H9 (cell line): ENCODE data around the gene SPRYD3. TPM values are rescaled to one million over a fixed set of nuclear protein-coding genes. Genes with fewer than 3 reads are reported as not detected.

Experiments
- DNase-seq: peaks from one replicate; pipeline ENCODE4 v3.0.0-alpha.2; 2017
- H2AFZ ChIP-seq: one replicate; pipeline ENCODE4 v1.6.1; 2013; ENCODE audit warnings: mild to moderate bottlenecking, low read length, control low read depth, moderate library complexity
- H2AK5ac ChIP-seq: 2 replicates; pipeline ENCODE4 v1.6.1; 2013; ENCODE audit warnings: low read length, control low read depth, mixed read lengths; ENCODE audit not compliant: insufficient read length
- H2BK120ac ChIP-seq: one replicate; pipeline ENCODE4 v1.6.1; 2013; ENCODE audit warnings: low read depth, mild to moderate bottlenecking, low read length, control low read depth, inconsistent platforms; ENCODE audit not compliant: poor library complexity, severe bottlenecking
- H2BK12ac ChIP-seq: 2 replicates; pipeline ENCODE4 v1.6.1; 2013; ENCODE audit warnings: low read length, control low read depth, mixed read lengths, low read depth; ENCODE audit not compliant: insufficient read length
- H2BK15ac ChIP-seq: 2 replicates; pipeline ENCODE4 v1.6.1; 2013; ENCODE audit warnings: low read depth, low read length, control low read depth
- H2BK20ac ChIP-seq: one replicate; pipeline ENCODE4 v1.6.1; 2013; ENCODE audit warnings: low read depth, mild to moderate bottlenecking, low read length, control low read depth, inconsistent platforms; ENCODE audit not compliant: poor library complexity, severe bottlenecking
- H2BK5ac ChIP-seq: 2 replicates; pipeline ENCODE4 v1.6.1; 2013; ENCODE audit warnings: low read length, control low read depth, mixed read lengths; ENCODE audit not compliant: insufficient read length
- H3K14ac ChIP-seq: 2 replicates; pipeline ENCODE4 v1.6.1; 2013; ENCODE audit warnings: low read length, control low read depth; ENCODE audit not compliant: insufficient read depth
- H3K18ac ChIP-seq: 2 replicates; pipeline ENCODE4 v1.6.1; 2013; ENCODE audit warnings: low read depth, mild to moderate bottlenecking, mixed read lengths, low read length, control low read depth; ENCODE audit not compliant: insufficient read length
- H3K23ac ChIP-seq: 2 replicates; pipeline ENCODE4 v1.6.1; 2013; ENCODE audit warnings: low read length, control low read depth, mixed read lengths, low read depth; ENCODE audit not compliant: insufficient read length
- H3K23me2 ChIP-seq: 2 replicates; pipeline ENCODE4 v1.6.1; 2013; ENCODE audit warnings: low read depth, mild to moderate bottlenecking, mixed read lengths, low read length, control low read depth; ENCODE audit not compliant: insufficient read length, poor library complexity, severe bottlenecking
- H3K27ac ChIP-seq: 2 replicates; pipeline ENCODE4 v1.5.1; 2013; ENCODE audit warnings: low read length, control low read depth, mixed read lengths, low read depth; ENCODE audit not compliant: insufficient read length
- H3K27me3 ChIP-seq: 2 replicates; pipeline ENCODE4 v1.6.1; 2013; ENCODE audit warnings: low read length, control low read depth, inconsistent platforms; ENCODE audit not compliant: insufficient read depth
- H3K4ac ChIP-seq: 2 replicates; pipeline ENCODE4 v1.6.1; 2013; ENCODE audit warnings: low read depth, mild to moderate bottlenecking, control low read depth, inconsistent platforms, low read length, moderate library complexity
- H3K4me1 ChIP-seq: 2 replicates; pipeline ENCODE4 v1.6.1; 2013; ENCODE audit warnings: low read length, control low read depth, inconsistent platforms; ENCODE audit not compliant: insufficient read depth
- H3K4me2 ChIP-seq: 2 replicates; pipeline ENCODE4 v1.6.1; 2013; ENCODE audit warnings: low read length, control low read depth, mixed read lengths; ENCODE audit not compliant: insufficient read length, insufficient read depth
- H3K56ac ChIP-seq: 2 replicates; pipeline ENCODE4 v1.6.1; 2013; ENCODE audit warnings: low read depth, mild to moderate bottlenecking, mixed read lengths, low read length, control low read depth; ENCODE audit not compliant: insufficient read length
- H3K79me1 ChIP-seq: 2 replicates; pipeline ENCODE4 v1.6.1; 2013; ENCODE audit warnings: low read depth, mild to moderate bottlenecking, moderate library complexity, low read length, control low read depth, inconsistent platforms; ENCODE audit not compliant: insufficient read depth, poor library complexity, severe bottlenecking
- H3K79me2 ChIP-seq: 2 replicates; pipeline ENCODE4 v1.6.1; 2013; ENCODE audit warnings: low read length, control low read depth, inconsistent platforms; ENCODE audit not compliant: insufficient read depth
- H3K9ac ChIP-seq: 2 replicates; pipeline ENCODE4 v1.6.1; 2013; ENCODE audit warnings: low read length, control low read depth, mixed read lengths; ENCODE audit not compliant: insufficient read length; ENCODE audit errors: extremely low read depth
- H3K9me3 ChIP-seq: one replicate; pipeline ENCODE4 v1.6.1; 2013; ENCODE audit warnings: low read depth, low read length, inconsistent platforms; ENCODE audit not compliant: control insufficient read depth
- H3T11ph ChIP-seq: one replicate; pipeline ENCODE4 v1.6.1; 2013; ENCODE audit warnings: mild to moderate bottlenecking, low read length, control low read depth, inconsistent platforms
- H4K20me1 ChIP-seq: one replicate; pipeline ENCODE4 v1.6.1; 2013; ENCODE audit not compliant: control insufficient read depth, insufficient read length, insufficient read depth
- H4K5ac ChIP-seq: 2 replicates; pipeline ENCODE4 v1.6.1; 2013; ENCODE audit warnings: low read depth, mild to moderate bottlenecking, mixed read lengths, low read length, control low read depth; ENCODE audit not compliant: insufficient read length
- H4K8ac ChIP-seq: replicated peaks from 2 replicates; pipeline ENCODE4 v1.6.1; 2013; ENCODE audit warnings: low read length, control low read depth, mixed read lengths, low read depth; ENCODE audit not compliant: insufficient read length
- H4K91ac ChIP-seq: 2 replicates; pipeline ENCODE4 v1.6.1; 2013; ENCODE audit warnings: low read depth, mild to moderate bottlenecking, moderate library complexity, mixed read lengths, low read length, control low read depth; ENCODE audit not compliant: insufficient read length
- H3K27ac Mint-ChIP-seq, 3 experiments: 2 replicates in 2 of 3; 3 replicates in 1 of 3; pipeline ENCODE4 v1.8.0; 2020 to 2021; ENCODE audit warnings: mixed read lengths in 3 of 3, mild to moderate bottlenecking in 1 of 3, moderate library complexity in 1 of 3
- H3K27me3 Mint-ChIP-seq: 2 replicates; pipeline ENCODE4 v1.8.0; 2021; ENCODE audit warnings: low read depth, mild to moderate bottlenecking, moderate library complexity, mixed read lengths
- H3K36me3 Mint-ChIP-seq, 3 experiments: 2 replicates in 2 of 3; 3 replicates in 1 of 3; pipeline ENCODE4 v1.8.0; 2020 to 2021; ENCODE audit warnings: low read depth in 3 of 3, mixed read lengths in 3 of 3; ENCODE audit not compliant: insufficient read depth in 1 of 3
- H3K4me1 Mint-ChIP-seq, 2 experiments: 2 replicates each; pipeline ENCODE4 v1.8.0; 2020; ENCODE audit warnings: mixed read lengths in 2 of 2
- H3K4me3 Mint-ChIP-seq, 2 experiments: 2 replicates in 1 of 2; 3 replicates in 1 of 2; pipeline ENCODE4 v1.8.0; 2020 to 2021; ENCODE audit warnings: mild to moderate bottlenecking in 2 of 2, mixed read lengths in 2 of 2, moderate library complexity in 1 of 2
- H3K9me3 Mint-ChIP-seq, 2 experiments: 2 replicates in 1 of 2; 3 replicates in 1 of 2; pipeline ENCODE4 v1.8.0; 2020; ENCODE audit warnings: mild to moderate bottlenecking in 2 of 2, mixed read lengths in 2 of 2, moderate library complexity in 1 of 2
- WGBS: extraction: QIAGEN DNeasy Blood & Tissue Kit; methylation state at CpG from one replicate; pipeline ENCODE4 v1.1.7; 2013; ENCODE audit warnings: missing lambda C conversion rate, low lambda C conversion rate, mixed read lengths; ENCODE audit not compliant: insufficient read length; ENCODE audit errors: extremely low coverage; 5-methylcytosine and 5-hydroxymethylcytosine counted together
- total RNA-seq: library from RNA; stranded (reverse); gene quantifications from 2 replicates; pipeline ENCODE4 v1.2.1, GENCODE V29; 2021
- TF ChIP-seq, protein P1 (sequence below): fragments of 200-600 bp; sonication (generic); conservative IDR thresholded peaks from 3 replicates; pipeline ENCODE4 v1.8.0; 2021; ENCODE audit warnings: antibody characterized with exemption, mild to moderate bottlenecking

SPRYD3 gene
- total RNA-seq, 1 experiment from 2014 or later: 6.5 TPM

GRCh38 chr12:53073881-53074280 lies 5.3 kb downstream of the SPRYD3 start:
- H3K23ac ChIP-seq: no peak overlapping the region
- no peak overlapping the region; a peak in 1 of 5 replicates for H3K4me3 Mint-ChIP-seq

More at GRCh38 chr12:53073881-53074280, 5.3 kb downstream of the SPRYD3 start:
- H3K9me3 ChIP-seq: no peaks in the 10 kb centered on the region
- H3K9ac ChIP-seq: no peak overlapping the region
- no peaks in the 10 kb centered on the region; the same call in 1 of the 2 replicates for H3K27me3 Mint-ChIP-seq
- no peak overlapping the region for H3K27ac Mint-ChIP-seq
- H2AFZ ChIP-seq: no peak overlapping the region
- no peaks in the 10 kb centered on the region for H3K9me3 Mint-ChIP-seq
- H3K36me3 Mint-ChIP-seq: peaks cover 12 to 40% (median 29%) of the 10 kb centered on the region in 3 experiments
- H2BK12ac ChIP-seq: no peak overlapping the region
- no peaks in the 10 kb centered on the region for H4K20me1 ChIP-seq
- no peak overlapping the region for H3K18ac ChIP-seq
- no peak overlapping the region for H3K56ac ChIP-seq
- H3K79me2 ChIP-seq: no peaks in the 10 kb centered on the region
- no peaks in the 10 kb centered on the region for H3K23me2 ChIP-seq
- H3K4me1 Mint-ChIP-seq: peaks cover 37 to 42% of the 10 kb centered on the region in 2 experiments
- no peak for DNase-seq
- H3T11ph ChIP-seq: no peak overlapping the region
- no peak overlapping the region for H3K4ac ChIP-seq
- H3K14ac ChIP-seq: no peak overlapping the region
- no peak overlapping the region for H2BK120ac ChIP-seq
- no peak overlapping the region for H4K8ac ChIP-seq
- no peak overlapping the region for H2BK5ac ChIP-seq
- H3K4me1 ChIP-seq: peaks cover 5% of the 10 kb centered on the region; the same call in 1 of the 2 replicates
- TF ChIP-seq, protein P1, sequence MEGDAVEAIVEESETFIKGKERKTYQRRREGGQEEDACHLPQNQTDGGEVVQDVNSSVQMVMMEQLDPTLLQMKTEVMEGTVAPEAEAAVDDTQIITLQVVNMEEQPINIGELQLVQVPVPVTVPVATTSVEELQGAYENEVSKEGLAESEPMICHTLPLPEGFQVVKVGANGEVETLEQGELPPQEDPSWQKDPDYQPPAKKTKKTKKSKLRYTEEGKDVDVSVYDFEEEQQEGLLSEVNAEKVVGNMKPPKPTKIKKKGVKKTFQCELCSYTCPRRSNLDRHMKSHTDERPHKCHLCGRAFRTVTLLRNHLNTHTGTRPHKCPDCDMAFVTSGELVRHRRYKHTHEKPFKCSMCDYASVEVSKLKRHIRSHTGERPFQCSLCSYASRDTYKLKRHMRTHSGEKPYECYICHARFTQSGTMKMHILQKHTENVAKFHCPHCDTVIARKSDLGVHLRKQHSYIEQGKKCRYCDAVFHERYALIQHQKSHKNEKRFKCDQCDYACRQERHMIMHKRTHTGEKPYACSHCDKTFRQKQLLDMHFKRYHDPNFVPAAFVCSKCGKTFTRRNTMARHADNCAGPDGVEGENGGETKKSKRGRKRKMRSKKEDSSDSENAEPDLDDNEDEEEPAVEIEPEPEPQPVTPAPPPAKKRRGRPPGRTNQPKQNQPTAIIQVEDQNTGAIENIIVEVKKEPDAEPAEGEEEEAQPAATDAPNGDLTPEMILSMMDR: no peak
- no peak overlapping the region for H2BK15ac ChIP-seq
- no peak overlapping the region for H4K5ac ChIP-seq
- H2BK20ac ChIP-seq: no peak overlapping the region
- no CpG with 5 or more reads among the region's 6 CpGs for WGBS
- H4K91ac ChIP-seq: no peak overlapping the region
- H3K27ac ChIP-seq: no peak overlapping the region
- H2AK5ac ChIP-seq: no peak overlapping the region
- H3K79me1 ChIP-seq: no peaks in the 10 kb centered on the region
- no peaks in the 10 kb centered on the region for H3K27me3 ChIP-seq
- no peak overlapping the region for H3K4me2 ChIP-seq
